ENCODE data around the gene ALDOB. TPM values are rescaled to one million over a fixed set of nuclear protein-coding genes. Genes with fewer than 3 reads are reported as not detected.

Gene ALDOB
- polyA plus RNA-seq, 4 donors = 757 to 16,248 (median 6,488) TPM

DNA sequence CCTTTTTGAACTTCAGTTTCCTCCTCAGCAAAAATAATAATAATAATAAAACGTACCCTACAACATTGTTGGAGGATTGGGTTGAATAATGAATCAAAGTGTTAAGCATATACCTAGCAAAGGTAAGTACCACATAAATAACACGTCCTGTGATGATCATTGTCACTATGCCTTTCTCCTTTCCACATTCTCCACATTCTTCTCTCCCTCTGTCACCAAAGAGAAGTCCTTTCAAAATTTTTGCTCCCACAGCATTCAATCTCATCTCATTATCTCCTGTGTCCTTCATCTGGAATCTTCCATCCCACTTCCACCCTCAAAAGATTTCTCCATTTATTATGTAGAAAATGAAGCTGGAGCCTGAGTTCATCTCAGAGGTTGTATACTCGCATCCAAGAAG lies 7.2 kb upstream of the ALDOB start:
- H3K36me3 ChIP-seq (ENCODE audit: control insufficient read depth in 3 of 3, insufficient read depth in 2 of 3, low read depth in 1 of 3, low read length in 3 of 3) = no peaks in the 10 kb centered on the region
- peaks cover 0 to 2% (median 0%) of the 10 kb centered on the region in 3 donors for H3K27me3 ChIP-seq (ENCODE audit: control insufficient read depth in 3 of 3, insufficient read depth in 3 of 3, low read length in 3 of 3)
- no peak overlapping the region for H3K4me3 ChIP-seq (ENCODE audit: low read depth in 1 of 3, low read length in 3 of 3)
- H3K9me3 ChIP-seq (ENCODE audit: control insufficient read depth in 2 of 2, insufficient read depth in 1 of 2, low read depth in 1 of 2, low read length in 1 of 2) = peaks cover 0 to 11% of the 10 kb centered on the region in 2 donors
- WGBS, 3 donors = 19 to 50% (median 28%) methylated on average over 3 of the region's 3 CpGs
- H3K4me1 ChIP-seq (ENCODE audit: control insufficient read depth in 3 of 3, insufficient read depth in 2 of 3, low read depth in 1 of 3, low read length in 2 of 3) = peaks cover 0 to 77% (median 2%) of the 10 kb centered on the region in 3 donors
- FAIRE-seq = no peak
- DNase-seq = no peak
- peak overlapping the region; percentile 67 to 93 (median 80) for H3K27ac ChIP-seq (ENCODE audit: low read depth in 1 of 3, low read length in 2 of 3)

DNA sequence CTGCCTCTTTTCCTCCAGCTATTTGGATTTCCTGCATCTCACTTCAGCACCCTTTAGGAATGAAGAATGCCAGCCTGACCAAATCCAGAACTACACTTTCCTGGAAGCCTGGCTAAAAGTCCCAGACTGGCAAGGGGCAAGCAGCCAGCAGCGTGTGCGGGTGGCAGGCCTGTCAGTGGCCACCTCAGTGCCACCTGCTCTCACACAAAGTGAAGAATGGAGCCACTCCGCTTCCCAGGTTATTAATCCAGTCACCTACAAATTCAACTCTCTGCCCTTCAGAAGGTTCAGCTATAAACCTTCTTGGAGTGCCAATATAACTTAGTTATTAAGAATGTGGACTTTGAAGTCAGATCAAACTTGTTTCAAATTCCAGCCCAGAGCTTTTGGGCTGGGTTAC lies 6.7 kb upstream of the ALDOB start:
- Histone ChIP-seq H3K4me1 (ENCODE audit: control insufficient read depth in 3 of 3, insufficient read depth in 2 of 3, low read depth in 1 of 3, low read length in 2 of 3) (peaks cover 0 to 81% (median 2%) of the 10 kb centered on the region in 3 donors), H3K36me3 (ENCODE audit: control insufficient read depth in 3 of 3, insufficient read depth in 2 of 3, low read depth in 1 of 3, low read length in 3 of 3) (no peaks in the 10 kb centered on the region), H3K4me3 (ENCODE audit: low read depth in 1 of 3, low read length in 3 of 3) (peak overlapping the region in 2 of 3 donors; percentile 18 to 52), H3K27me3 (ENCODE audit: control insufficient read depth in 3 of 3, insufficient read depth in 3 of 3, low read length in 3 of 3) (peaks cover 0 to 2% (median 0%) of the 10 kb centered on the region in 3 donors), H3K27ac (ENCODE audit: low read depth in 1 of 3, low read length in 2 of 3) (peak overlapping the region; percentile 89 to 93 (median 92)), H3K9me3 (ENCODE audit: control insufficient read depth in 2 of 2, insufficient read depth in 1 of 2, low read depth in 1 of 2, low read length in 1 of 2) (peaks cover 0 to 11% of the 10 kb centered on the region in 2 donors)
- WGBS, 3 donors = 20 to 58% (median 39%) methylated on average over 3 of the region's 3 CpGs
- FAIRE-seq (no peak), DNase-seq (peak; percentile 65 to 89)

DNA sequence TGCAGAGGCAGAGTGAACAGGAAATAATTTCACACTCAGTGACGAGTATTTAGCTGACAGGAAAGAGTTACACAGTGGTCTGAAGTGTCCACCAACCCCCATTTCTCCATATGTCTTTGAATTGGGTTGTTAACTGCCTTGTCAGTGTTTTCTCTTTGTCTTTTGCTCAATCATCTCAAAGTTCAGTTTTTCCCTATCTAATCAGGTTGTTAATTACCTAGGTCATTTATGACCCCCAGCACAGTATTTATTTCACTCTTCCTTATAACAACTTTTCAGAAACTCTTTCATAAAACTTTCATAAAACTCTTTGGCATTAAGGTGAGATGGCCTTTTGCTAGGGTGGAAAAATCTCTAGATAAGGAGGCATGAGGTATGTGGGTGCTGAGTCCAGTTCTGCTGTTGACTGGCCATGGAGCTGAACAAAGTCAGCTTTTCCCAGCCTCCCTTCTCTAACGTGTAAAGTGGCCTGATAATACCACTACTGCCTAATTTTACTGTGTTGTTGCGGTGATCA lies 5.2 kb upstream of the ALDOB start:
- Histone ChIP-seq H3K4me3 (ENCODE audit: low read depth in 1 of 3, low read length in 3 of 3) (peak overlapping the region in 1 of 3 donors; percentile 52), H3K27ac (ENCODE audit: low read depth in 1 of 3, low read length in 2 of 3) (peak overlapping the region; percentile 84 to 93 (median 92)), H3K9me3 (ENCODE audit: control insufficient read depth in 2 of 2, insufficient read depth in 1 of 2, low read depth in 1 of 2, low read length in 1 of 2) (peaks cover 0 to 6% of the 10 kb centered on the region in 2 donors), H3K36me3 (ENCODE audit: control insufficient read depth in 3 of 3, insufficient read depth in 2 of 3, low read depth in 1 of 3, low read length in 3 of 3) (no peaks in the 10 kb centered on the region), H3K27me3 (ENCODE audit: control insufficient read depth in 3 of 3, insufficient read depth in 3 of 3, low read length in 3 of 3) (peaks cover 0 to 2% (median 0%) of the 10 kb centered on the region in 3 donors), H3K4me1 (ENCODE audit: control insufficient read depth in 3 of 3, insufficient read depth in 2 of 3, low read depth in 1 of 3, low read length in 2 of 3) (peaks cover 0 to 78% (median 2%) of the 10 kb centered on the region in 3 donors)
- peak; percentile 92 for FAIRE-seq
- 3 to 41% (median 25%) methylated on average over 3 of the region's 3 CpGs for WGBS, 3 donors
- peak; percentile 92 to 96 for DNase-seq

DNA sequence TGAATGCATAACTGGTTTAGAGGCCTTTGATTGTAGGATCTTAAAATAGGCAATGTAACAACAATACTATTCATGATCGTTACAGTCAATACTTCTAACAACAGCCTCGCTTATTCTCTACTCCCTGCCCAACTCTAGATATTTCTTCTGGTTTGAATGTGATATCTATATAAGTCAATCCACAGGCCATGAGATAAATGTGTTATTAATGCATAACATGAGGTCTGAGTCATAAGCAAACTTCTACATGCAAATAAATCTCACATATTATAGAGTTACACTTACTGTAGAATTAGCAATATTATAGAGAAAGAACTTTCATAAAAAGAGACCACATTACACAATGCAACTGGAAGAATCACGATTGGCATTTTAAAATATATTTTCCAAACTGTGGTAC lies 2.9 kb upstream of the ALDOB start:
- Histone ChIP-seq H3K27ac (ENCODE audit: low read depth in 1 of 3, low read length in 2 of 3) (peak overlapping the region; percentile 61 to 93 (median 78)), H3K4me3 (ENCODE audit: low read depth in 1 of 3, low read length in 3 of 3) (no peak overlapping the region), H3K4me1 (ENCODE audit: control insufficient read depth in 3 of 3, insufficient read depth in 2 of 3, low read depth in 1 of 3, low read length in 2 of 3) (peaks cover 0 to 79% (median 5%) of the 10 kb centered on the region in 3 donors), H3K27me3 (ENCODE audit: control insufficient read depth in 3 of 3, insufficient read depth in 3 of 3, low read length in 3 of 3) (peaks cover 0 to 2% (median 0%) of the 10 kb centered on the region in 3 donors), H3K9me3 (ENCODE audit: control insufficient read depth in 2 of 2, insufficient read depth in 1 of 2, low read depth in 1 of 2, low read length in 1 of 2) (peaks cover 0 to 5% of the 10 kb centered on the region in 2 donors), H3K36me3 (ENCODE audit: control insufficient read depth in 3 of 3, insufficient read depth in 2 of 3, low read depth in 1 of 3, low read length in 3 of 3) (no peaks in the 10 kb centered on the region)
- peak in 1 of 2 donors; percentile 68 for DNase-seq
- WGBS, 3 donors = 19 to 58% (median 30%) methylated on average over 3 of the region's 3 CpGs
- no peak for FAIRE-seq

DNA sequence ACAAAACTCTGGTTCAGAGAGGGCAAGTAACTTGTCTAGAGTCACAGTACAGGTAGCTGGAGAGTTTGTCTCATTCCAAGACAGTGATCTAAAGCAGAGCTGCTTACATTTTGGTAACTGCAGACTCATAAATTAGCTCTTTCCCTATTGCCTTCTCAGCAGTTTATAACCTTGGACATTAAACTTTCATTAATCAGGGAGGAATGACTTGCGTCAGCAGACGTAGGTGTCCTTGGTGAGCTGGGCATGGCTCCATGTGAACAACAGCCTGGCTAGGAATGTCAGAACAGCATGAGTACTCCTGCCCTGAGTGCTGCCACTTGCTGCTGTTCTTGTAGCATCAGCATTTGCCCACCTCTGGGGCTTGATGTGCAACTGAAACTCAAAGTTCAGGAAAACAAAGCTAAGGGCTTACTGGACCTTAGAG lies 2.2 kb upstream of the ALDOB start:
- H3K36me3 ChIP-seq (ENCODE audit: control insufficient read depth in 3 of 3, insufficient read depth in 2 of 3, low read depth in 1 of 3, low read length in 3 of 3) = no peaks in the 10 kb centered on the region
- H3K4me1 ChIP-seq (ENCODE audit: control insufficient read depth in 3 of 3, insufficient read depth in 2 of 3, low read depth in 1 of 3, low read length in 2 of 3) = peaks cover 0 to 77% (median 5%) of the 10 kb centered on the region in 3 donors
- peak; percentile 15 for FAIRE-seq
- no peak overlapping the region for H3K4me3 ChIP-seq (ENCODE audit: low read depth in 1 of 3, low read length in 3 of 3)
- peak overlapping the region; percentile 61 to 93 (median 80) for H3K27ac ChIP-seq (ENCODE audit: low read depth in 1 of 3, low read length in 2 of 3)
- H3K27me3 ChIP-seq (ENCODE audit: control insufficient read depth in 3 of 3, insufficient read depth in 3 of 3, low read length in 3 of 3) = peaks cover 0 to 2% (median 0%) of the 10 kb centered on the region in 3 donors
- H3K9me3 ChIP-seq (ENCODE audit: control insufficient read depth in 2 of 2, insufficient read depth in 1 of 2, low read depth in 1 of 2, low read length in 1 of 2) = no peaks in the 10 kb centered on the region
- DNase-seq = peak; percentile 92 to 99
- WGBS, 3 donors = 11 to 57% (median 31%) methylated on average over 2 of the region's 2 CpGs

DNA sequence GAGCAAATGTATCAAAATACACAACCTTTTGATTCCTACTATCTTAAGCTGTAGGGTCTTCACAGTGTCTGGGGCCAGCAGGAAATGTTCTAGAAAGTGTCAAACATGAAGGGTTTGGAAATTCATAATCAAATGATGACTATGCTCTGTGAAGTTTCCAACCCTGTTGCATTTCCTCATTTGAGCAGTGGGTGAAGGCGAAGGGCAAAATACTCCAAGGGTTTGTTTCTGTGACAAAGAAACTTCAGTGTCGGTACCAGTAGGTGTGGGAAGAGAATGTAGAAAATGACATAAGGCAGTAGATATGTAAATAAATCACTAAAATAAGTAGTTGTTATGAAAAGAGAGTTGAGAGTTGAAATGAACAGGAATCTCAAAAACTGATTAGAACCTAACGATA lies 576 bp downstream of the ALDOB start:
- peaks cover 0 to 12% (median 3%) of the 10 kb centered on the region in 3 donors for H3K36me3 ChIP-seq (ENCODE audit: control insufficient read depth in 3 of 3, insufficient read depth in 2 of 3, low read depth in 1 of 3, low read length in 3 of 3)
- H3K27ac ChIP-seq (ENCODE audit: low read depth in 1 of 3, low read length in 2 of 3) = peak overlapping the region; percentile 88 to 97 (median 93)
- no peaks in the 10 kb centered on the region for H3K27me3 ChIP-seq (ENCODE audit: control insufficient read depth in 3 of 3, insufficient read depth in 3 of 3, low read length in 3 of 3)
- WGBS, 3 donors = 11 to 44% (median 26%) methylated on average over 3 of the region's 3 CpGs
- FAIRE-seq = no peak
- H3K4me3 ChIP-seq (ENCODE audit: low read depth in 1 of 3, low read length in 3 of 3) = peak overlapping the region in 2 of 3 donors; percentile 33 to 89
- no peaks in the 10 kb centered on the region for H3K9me3 ChIP-seq (ENCODE audit: control insufficient read depth in 2 of 2, insufficient read depth in 1 of 2, low read depth in 1 of 2, low read length in 1 of 2)
- DNase-seq = peak; percentile 55 to 66
- peaks cover 4 to 73% (median 7%) of the 10 kb centered on the region in 3 donors for H3K4me1 ChIP-seq (ENCODE audit: control insufficient read depth in 3 of 3, insufficient read depth in 2 of 3, low read depth in 1 of 3, low read length in 2 of 3)

DNA sequence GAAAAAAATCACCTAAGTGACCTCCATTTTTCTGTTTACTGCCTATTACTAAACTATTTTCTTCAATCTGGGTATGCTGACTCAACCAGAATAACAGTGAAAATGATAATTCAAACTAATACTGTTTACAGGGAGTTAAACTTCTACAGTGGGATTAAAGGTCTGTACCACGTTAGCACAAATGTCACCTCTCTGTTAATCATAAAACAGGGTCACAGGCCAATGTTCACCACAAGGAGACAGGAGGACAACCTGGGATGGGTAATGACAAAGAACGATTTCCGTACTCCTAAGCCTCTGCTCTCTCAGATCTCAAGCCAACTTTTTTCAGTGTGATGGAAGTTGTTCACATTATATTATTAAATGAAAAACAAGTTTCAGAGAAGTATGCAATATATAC lies 2.3 kb downstream of the ALDOB start:
- Histone ChIP-seq H3K4me1 (ENCODE audit: control insufficient read depth in 3 of 3, insufficient read depth in 2 of 3, low read depth in 1 of 3, low read length in 2 of 3) (peaks cover 6 to 61% (median 7%) of the 10 kb centered on the region in 3 donors), H3K9me3 (ENCODE audit: control insufficient read depth in 2 of 2, insufficient read depth in 1 of 2, low read depth in 1 of 2, low read length in 1 of 2) (no peaks in the 10 kb centered on the region), H3K27me3 (ENCODE audit: control insufficient read depth in 3 of 3, insufficient read depth in 3 of 3, low read length in 3 of 3) (no peaks in the 10 kb centered on the region), H3K27ac (ENCODE audit: low read depth in 1 of 3, low read length in 2 of 3) (peak overlapping the region; percentile 20 to 93 (median 45)), H3K4me3 (ENCODE audit: low read depth in 1 of 3, low read length in 3 of 3) (peak overlapping the region in 2 of 3 donors; percentile 33 to 89), H3K36me3 (ENCODE audit: control insufficient read depth in 3 of 3, insufficient read depth in 2 of 3, low read depth in 1 of 3, low read length in 3 of 3) (peaks cover 0 to 25% (median 12%) of the 10 kb centered on the region in 3 donors)
- DNase-seq (peak; percentile 84 to 88), FAIRE-seq (peak; percentile 49)
- WGBS, 3 donors = 21 to 48% (median 36%) methylated on average over 3 of the region's 3 CpGs

DNA sequence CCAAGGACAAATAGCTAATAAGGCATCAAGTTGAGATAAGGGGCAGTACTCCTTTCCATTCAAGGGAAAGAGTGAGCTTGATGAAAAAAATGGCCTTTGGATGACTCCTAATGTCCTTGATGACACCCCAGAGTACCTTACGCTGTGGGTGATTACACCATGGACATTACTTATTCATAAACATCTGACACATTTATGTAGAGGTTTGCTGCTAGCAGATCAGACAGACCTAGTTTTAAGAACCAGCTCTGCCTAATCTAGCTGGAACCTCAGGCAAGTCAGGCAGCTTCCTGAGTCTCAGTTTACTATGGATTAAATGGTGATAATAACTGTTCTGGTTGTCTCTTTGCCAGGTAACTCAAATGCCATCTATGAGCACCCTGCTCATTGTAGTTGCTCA lies 2.8 kb downstream of the ALDOB start:
- DNase-seq = peak in 1 of 2 donors; percentile 51

More for the DNA sequence above, 2.8 kb downstream of the ALDOB start:
- H3K27ac ChIP-seq (ENCODE audit: low read depth in 1 of 3, low read length in 2 of 3) = peak overlapping the region in 2 of 3 donors; percentile 55 to 93
- H3K4me1 ChIP-seq (ENCODE audit: control insufficient read depth in 3 of 3, insufficient read depth in 2 of 3, low read depth in 1 of 3, low read length in 2 of 3) = peaks cover 6 to 56% (median 7%) of the 10 kb centered on the region in 3 donors
- peak overlapping the region in 2 of 3 donors; percentile 12 to 89 for H3K4me3 ChIP-seq (ENCODE audit: low read depth in 1 of 3, low read length in 3 of 3)
- H3K9me3 ChIP-seq (ENCODE audit: control insufficient read depth in 2 of 2, insufficient read depth in 1 of 2, low read depth in 1 of 2, low read length in 1 of 2) = no peaks in the 10 kb centered on the region
- FAIRE-seq = no peak
- 14 to 52% (median 29%) methylated on average over 1 of the region's 1 CpG for WGBS, 3 donors
- H3K36me3 ChIP-seq (ENCODE audit: control insufficient read depth in 3 of 3, insufficient read depth in 2 of 3, low read depth in 1 of 3, low read length in 3 of 3) = peaks cover 0 to 26% (median 12%) of the 10 kb centered on the region in 3 donors
- no peaks in the 10 kb centered on the region for H3K27me3 ChIP-seq (ENCODE audit: control insufficient read depth in 3 of 3, insufficient read depth in 3 of 3, low read length in 3 of 3)
